Activated CD8-positive, alpha-beta memory T cell treated with anti-CD3 and anti-CD28 coated beads for 24 hours (primary cell): ENCODE data around the gene SWAP70.

Source experiments
- DNase-seq: peaks from one replicate; pipeline ENCODE4 v3.0.0-alpha.2; 2020

The SWAP70 gene

DNA sequence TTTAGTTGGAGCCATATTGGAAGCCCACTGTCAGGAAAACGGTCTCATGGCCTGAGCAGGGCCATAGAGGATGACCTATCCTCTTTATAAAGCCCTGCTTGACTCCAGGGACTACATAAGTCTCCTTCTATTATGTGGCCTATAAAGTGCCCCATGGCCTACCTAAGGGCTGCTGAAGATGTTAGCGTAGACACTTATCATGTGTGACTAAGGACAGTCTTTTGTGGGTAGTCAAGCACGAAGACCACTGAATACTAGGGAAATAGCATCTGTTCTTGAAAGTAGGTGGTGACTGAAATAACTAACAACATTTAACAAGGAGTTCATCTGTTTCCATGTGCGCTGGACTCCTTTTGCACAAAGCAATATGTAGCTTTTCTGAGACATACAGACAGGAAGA lies 117.1 kb downstream of the SWAP70 start:
- DNase-seq: no peak

DNA sequence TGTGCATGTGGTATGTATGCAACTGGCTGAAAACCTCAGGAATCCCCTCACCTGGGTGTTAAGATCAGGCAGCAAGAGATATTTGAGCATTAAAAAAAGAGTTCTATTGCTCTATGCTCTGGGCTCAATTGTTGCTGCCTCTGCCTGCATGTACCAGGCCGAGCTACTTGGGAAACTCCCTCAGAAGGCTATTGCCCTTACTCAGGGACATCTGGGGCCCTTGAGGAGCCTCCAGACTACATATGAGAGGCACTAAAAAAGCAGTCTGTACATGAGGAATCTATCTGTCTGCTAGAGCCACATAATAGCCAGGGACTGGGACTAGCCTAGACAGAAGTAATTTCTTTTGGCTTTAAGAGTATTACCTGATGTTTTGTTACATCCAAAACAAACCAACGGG lies 120.1 kb downstream of the SWAP70 start:
- no peak for DNase-seq

DNA sequence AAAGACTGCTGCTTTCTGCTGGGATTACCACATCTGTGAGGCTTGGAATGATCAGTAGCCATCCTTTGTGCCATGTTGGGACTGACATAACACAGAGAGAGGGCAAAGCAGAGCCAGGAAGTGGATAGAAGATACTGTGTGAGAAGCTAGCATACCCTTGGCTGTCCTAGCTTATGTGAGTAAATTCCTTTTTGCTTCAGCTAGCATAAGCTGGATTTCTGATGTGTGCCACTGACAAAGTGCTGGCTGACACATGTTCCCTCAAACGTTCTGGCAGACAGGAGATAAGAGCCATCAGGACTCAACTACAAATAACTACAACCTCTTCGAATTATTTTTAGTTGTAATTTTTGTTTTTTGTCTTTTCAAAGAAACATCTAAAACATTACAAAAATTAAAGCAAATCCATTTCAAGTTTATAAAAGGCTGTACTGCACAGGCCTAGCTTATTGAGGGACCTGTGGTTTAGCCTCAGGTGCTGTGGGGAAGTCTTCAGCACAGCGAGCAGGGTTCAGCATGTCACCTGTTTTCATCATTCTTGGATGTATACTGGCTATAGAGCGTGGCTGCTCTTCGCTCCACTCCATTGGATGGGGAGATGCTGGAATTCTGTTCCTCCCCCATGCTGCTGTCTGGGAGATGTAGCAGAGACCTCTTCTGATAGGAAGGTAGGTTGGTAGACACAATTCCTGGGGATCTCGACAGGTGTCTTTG lies 120.9 kb downstream of the SWAP70 start:
- no peak for DNase-seq

DNA sequence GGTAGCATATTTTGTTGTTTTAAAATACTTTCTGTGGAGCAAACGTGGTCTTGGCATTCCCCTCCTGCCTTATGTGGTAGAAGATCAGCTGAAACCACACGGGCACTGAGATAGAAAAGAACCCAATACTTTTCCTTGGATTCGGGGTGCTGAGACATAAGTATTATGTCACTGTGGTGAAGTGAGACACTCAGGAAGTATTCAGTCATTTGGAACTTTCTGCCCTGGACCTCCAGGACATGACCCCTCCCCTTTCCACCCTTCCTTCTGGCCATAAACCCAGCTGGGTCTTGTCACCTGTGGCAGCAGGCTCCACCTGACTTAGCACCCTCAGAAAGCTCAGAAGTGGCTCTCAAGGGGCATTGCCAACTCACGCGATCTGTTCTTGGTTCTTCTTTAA lies 123.4 kb downstream of the SWAP70 start:
- no peak for DNase-seq

DNA sequence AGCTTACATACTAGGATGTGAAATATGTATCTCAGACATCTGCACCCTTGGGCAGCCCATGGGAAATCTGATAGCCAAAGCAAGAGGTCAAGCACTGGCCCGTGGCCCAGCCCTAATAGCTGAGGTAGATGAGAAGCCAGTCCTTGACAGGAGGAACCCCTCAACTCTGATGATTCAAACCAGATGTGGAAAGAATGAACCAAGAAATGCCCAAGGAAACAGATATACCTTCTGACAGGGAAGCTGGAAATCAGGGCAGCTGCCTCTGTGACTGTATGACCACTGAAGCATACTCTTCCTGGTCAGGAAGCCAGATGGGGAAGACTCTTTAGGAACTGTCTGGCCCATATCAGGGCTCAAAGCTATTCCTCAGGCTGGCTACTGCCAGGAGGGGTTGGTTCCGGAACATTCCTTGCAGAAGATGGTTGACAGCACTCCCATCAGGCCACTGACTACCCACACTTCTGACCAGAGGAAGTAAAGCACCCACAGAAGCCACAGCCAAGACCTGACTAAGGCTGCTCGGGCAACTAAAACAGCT lies 124.2 kb downstream of the SWAP70 start:
- DNase-seq: no peak

DNA sequence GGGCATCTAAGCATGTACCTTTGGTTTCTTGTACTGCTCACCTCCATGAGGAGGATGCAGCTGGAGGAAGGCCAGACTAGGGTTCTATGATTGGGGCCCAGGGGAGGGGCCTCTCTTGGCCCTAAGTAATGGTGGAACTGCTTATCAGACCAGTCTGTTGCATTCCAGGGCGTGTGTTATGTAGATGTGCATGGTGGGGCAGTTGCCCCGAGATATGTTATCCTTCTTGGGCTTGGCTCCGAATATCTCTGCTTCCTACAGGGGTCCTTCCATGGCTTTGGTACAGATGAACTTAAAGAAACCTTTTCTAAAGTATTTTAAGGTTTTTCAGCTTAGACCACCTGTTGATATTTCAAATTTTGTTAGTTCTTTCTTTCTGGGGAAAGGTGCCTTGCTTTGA lies 126.0 kb downstream of the SWAP70 start:
- no peak for DNase-seq

DNA sequence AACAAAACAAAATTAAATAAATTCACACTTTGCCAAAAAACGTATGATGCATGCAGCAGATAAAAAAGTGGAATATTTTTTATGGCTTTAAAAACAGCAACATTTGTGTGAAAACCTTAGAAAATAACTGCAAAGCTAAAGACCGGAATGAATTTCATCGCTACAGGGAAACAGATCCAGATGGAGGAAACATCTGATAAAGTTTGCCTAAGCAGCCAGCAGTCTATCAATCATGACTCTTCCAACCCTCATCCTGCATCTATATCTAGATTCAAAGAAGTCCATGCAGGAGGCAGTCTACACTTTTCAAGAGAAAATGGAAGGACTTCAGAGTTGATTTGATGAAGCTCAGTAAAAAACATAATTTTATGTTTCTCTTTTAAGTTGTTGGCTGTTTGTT lies 126.8 kb downstream of the SWAP70 start:
- DNase-seq: no peak

DNA sequence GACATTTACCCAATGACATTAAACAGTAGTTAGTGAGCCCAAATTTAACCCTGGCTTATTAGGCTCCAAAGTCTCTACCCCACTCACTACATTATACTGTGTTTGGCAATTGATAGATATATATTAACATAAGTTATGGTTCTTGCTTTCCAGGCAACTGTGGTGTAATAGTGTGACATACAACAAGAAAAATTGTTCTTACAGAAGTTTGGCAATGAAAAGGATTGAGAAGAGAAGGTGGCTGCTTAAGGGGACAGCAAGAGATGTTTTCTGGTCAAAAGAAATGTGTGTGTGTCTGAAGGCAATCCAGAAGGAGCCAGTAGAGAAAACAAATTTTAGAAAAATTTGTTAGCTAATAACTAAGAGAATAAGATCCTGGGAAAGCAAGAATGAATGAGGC lies 132.4 kb downstream of the SWAP70 start:
- no peak for DNase-seq

DNA sequence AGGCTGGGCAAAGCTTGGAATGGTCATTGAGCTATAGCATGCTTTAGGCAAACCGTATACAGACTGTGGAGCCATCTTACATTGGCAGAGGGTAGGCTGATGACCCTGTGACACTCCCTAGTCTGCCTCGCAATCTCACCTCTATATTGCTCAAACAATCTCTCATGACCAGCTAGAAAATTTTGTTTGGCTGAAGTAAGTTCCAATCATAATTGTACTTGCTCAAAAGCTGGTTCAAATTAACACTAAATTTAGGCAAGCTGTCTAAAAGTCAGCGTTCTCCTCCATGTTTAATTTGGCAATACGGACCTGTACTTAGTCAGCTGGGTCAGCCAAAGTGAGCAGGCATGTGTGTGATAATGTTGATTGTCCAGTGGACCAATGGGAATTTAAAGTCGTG lies 133.0 kb downstream of the SWAP70 start:
- DNase-seq: no peak

DNA sequence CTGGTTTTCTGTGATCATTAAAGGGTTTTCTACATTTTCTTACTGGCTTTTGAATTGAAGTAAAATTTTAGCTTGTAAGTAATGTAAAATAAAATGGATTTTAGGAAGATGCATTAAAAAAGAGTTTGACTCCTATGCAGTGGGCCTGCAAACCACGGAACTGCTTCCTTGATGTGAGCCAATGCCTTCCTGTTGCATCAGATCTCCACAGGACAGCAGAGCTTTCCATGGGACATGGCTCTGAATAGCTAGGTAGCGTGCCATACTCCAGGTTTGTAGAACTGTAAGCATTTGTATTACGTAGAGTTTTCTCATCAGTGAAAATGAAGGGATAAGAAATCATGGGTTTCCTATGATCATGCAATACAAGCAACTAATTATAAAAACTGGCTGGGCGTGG lies 133.4 kb downstream of the SWAP70 start:
- no peak for DNase-seq

DNA sequence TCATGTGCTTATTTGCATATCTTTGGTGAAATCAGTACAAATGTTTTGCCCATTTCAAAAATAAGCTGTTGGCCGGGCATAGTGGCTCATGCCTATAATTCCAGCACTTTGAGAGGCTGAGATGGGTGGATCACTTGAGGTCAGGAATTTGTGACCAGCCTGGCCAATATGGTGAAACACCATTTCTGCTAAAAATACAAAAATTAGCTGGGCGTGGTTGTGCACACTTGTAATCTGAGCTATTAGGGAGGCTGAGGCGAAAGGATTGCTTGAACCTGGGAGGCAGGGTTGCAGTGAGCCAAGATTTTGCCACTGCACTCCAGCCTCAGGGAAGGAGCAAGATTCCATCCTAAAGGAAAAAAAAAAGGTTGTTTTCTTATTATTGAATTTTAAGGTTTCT lies 136.0 kb downstream of the SWAP70 start:
- no peak for DNase-seq

DNA sequence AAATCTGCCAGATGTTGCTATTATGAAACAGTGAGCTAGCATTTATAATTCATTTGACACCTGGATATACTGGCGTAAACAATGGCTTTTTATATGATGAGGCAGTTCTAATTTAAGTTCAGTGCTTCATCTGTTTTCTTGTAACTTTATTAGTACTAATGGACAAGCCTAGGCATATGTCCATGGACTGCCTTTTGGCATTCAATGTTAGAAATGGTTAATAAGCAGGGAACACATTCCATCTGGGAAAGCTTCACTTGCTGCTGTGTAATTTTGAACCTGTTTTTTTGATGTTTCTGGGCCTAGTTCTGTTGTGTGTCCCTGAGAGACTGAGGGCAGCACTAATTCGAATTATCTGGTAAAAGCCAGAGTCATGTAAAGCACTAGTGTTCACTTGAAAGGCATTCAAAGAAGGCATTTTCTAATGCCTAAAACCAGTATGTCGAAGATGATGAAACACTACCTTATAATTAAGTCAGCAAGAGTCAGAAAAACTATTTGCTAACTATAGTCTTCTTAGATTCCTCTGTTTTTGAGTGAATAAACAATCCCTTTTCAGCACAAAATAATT lies 138.5 kb downstream of the SWAP70 start:
- no peak for DNase-seq
